ENCODE measurements around the gene SHB.

Gene SHB

DNA sequence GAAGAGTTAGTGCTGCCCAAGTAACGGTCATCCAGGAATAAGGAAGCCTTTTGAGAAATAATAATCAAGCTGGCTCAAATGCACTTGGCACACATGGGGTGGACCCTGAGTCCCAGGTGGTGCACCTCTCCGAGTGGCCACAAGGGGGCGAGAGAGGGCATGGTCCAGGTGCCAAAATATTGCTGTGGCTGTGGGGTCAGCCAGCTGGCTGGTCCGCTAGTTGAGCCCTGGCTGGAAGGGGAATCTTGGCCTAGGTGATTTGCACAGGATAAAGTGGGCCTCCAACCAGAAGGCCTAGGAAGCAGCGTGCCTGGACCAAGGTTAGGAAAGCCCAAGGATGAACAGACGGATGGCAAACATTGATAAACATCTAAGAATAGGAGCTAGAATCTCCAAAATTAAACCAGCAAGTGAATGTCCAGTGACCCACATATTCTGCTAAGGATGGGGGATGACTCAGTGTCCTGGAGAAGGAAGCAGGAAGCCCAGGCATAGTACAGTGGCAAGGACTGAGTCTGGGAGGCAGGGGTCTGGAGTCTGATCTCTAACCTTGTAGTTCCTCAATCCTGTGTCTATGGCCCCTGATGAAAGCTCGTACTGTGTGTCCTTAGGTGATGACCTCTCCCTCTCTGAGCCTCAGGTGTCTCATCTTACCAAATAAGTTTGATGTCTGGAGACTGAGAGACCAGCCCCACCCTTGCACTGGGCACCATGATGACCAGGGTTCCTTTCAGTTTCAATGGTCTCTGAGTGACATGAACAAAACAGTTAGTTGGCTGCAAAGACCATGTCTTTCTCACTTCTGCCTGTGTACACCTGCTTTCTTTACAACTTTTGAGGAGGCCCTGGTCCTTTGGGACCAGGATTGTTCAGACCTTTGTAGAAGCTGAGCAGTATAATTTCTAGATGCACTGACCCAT lies 19.2 kb upstream of the SHB start:
- peak in 1 of 2 experiments; percentile 11 for DNase-seq

GRCh38 chr9:38086496-38086895 lies 17.5 kb upstream of the SHB start:
- DNase-seq: no peak

GRCh38 chr9:38085308-38085707 lies 16.3 kb upstream of the SHB start:
- no peak for DNase-seq

DNA sequence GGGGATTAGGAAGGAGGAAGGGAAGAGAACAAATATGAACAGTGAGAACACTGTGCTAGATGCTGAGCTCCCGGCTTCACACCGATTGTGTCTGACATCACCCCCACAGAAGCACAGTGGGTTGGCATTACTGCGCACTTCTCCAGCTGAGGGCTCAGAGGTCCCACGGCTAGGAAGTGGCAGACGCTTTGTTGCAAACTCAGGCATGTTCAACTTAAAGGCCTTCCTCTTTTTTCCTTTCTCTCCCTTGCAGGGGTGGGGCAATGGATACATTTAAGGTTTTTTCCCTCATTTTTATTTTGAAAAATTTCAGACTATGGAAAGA lies 15.5 kb upstream of the SHB start:
- peak; percentile 13 to 24 for DNase-seq

- DNase-seq: no peak
Observed at GRCh38 chr9:38083858-38084555, 15.0 kb upstream of the SHB start.

- DNase-seq: peak; percentile 27 to 32
Observed at GRCh38 chr9:38082446-38083287, 13.6 kb upstream of the SHB start.

- DNase-seq: no peak
Observed at GRCh38 chr9:38081356-38082108, 12.5 kb upstream of the SHB start.

- DNase-seq: no peak
Observed at GRCh38 chr9:38079461-38080031, 10.5 kb upstream of the SHB start.

- DNase-seq: no peak
Observed at GRCh38 chr9:38075272-38075671, 6.2 kb upstream of the SHB start.

GRCh38 chr9:38074441-38074961 lies 5.5 kb upstream of the SHB start:
- DNase-seq: no peak

DNA sequence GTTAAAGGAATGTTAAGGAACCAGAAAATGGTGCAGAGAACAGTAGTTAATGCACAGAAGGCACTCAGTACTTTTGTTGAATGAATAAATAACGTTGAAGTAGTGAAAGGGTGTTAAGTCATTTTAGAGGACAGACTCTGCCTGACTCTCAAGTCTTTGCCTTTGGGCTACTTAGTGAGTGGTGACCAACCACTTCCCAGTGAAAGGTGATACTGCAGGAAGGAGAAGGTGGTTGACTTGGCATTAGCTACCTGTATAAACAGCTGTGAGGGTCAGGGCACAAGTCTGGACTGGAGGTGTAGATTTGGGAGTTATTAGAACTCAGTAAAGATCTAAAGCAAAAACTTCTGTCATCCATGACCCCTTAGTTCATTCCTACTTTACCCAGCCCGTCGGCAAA lies 4.9 kb upstream of the SHB start:
- no peak for DNase-seq

DNA sequence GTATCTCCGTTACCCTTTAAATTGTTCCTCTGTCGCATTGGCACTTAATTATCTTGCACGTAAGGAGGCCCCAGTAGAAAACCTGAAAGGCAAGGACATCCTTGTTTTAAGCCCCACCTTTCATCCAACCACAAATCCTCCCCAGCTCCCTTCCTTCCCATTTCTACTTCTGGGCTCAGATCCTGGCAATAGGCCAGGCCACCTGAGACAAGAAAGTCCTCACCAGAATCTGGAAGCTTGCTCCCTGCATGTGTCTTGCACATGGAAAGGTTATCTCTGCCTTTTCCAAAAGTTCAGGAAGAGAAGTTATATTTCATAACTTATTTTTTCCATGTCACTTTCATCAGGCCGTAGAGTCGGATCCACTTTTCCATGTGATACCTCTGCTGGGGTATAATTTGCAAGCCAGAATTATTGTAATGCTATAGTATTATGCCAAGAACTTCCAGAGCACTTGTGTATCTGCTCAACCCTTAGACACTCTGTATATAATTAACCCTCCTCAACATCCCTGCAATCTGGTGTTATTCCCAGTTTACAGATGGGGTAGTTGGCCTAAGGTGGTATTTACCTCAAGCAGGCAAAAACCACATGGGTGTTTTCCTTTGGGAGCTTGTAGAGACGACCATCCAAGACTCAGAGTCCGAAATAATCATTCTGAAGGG lies 2.6 kb upstream of the SHB start:
- no peak for DNase-seq

GRCh38 chr9:38067859-38068681 lies 957 bp downstream of the SHB start:
- no peak for DNase-seq

DNA sequence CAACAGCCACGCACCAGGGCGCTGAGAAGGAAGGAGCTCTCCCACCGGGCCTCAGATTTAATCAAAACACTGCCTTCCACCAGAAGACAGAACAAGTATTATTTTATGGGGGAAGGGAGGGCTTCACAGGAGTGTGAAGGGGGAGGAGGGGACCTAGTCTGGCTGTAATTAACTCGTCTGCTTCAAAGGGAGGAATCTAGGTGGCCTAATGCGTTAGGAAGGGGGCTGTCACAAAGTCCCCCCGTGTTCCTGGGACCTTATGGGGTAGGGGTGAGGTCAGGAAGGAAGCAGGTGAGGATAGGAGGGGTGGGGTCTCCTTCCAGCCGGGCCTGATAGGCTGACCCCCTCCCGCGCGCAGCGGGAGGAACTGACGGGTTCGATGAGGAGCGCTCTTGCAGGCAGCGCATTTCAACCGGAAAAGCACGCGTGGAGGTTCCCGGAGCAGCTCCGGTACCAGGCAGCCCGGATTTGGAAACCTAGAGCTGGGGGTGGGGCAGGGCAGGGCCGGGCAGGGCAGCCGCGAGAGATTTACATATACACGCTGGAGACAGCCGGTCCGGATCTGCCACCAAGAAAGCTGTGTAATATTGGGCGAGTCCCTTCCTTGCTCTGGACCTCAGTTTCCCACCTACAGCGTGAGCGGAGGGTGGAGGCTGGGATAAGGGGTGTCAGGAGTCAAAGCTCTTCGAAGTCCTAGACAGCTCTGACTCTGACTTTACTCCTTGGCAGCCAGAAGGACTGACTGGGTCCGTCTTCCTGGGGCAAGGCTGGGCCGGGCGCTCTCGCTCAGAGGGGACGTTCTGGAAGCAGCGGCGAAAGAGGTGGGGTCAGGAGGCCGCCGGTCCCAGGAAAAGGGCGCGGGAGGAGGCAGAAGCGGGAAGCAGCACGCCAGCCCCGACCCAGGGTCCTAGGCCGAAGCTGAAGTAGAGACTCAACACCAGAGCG lies 1.8 kb downstream of the SHB start:
- DNase-seq: no peak

DNA sequence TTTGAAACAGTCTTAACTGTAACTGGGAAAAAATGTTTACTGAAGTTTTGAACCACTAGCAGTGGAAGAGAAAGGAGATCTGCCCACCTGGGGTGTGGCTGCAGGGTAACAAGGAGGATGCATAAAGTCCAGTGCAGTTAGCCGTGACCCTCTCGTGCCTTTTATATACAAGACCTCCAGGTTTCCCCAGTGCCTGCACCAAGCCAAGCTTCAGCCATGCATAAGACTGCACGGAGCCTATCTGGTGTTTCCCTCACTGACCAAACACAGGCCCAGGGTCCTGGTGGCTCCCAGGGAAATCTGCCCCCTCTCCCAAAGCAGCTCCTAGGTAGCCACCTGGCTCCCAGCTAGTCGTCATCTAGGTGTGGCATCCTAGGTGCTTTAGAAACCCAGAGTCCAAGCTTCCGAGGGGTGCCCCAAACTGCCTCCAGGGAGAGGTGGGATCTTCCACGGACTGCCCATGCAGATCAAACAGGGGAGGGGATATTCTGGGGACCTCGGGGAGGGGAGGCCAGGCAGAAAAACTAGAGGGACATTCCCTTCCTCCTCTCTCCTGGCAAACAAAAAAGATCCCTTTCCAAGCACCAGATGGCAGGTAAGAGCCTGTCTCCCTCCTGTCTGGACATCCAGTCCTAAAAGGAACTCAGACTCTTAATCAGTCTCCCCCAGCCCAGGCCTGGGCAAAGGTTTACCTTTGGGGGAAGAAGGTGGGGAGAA lies 2.7 kb downstream of the SHB start:
- no peak for DNase-seq

GRCh38 chr9:38065369-38066075 lies 3.5 kb downstream of the SHB start:
- no peak for DNase-seq

DNA sequence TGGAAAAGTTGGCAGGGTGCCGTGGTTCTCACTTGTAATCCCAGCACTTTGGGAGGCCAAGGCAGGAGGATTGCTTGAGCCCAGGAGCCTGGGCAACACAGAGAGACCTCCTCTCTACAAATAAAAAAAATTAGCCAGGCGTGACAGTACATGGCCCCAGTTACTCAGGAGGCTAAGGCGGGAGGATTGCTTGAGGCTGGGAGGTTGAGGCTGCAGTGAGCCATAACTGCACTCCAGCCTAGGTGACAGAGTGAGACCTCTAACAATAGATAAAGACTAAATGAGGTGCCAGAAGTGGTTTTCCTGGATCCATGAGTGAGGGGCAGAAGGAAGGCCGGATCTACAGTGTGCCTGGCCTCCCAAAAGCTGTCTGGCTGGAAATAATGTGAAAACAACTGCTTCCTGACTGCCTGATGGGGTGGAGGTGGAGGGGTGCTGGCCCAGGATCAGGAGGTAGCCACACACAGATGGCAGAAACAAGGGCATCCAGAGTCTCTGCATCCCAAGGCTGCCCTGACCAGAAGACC lies 4.1 kb downstream of the SHB start:
- no peak for DNase-seq

GRCh38 chr9:38063363-38063707 lies 5.7 kb downstream of the SHB start:
- no peak for DNase-seq
